Peyer's patch (tissue), 4 donors: Measurements from ENCODE around the gene AUNIP. TPM values are rescaled to one million over a fixed set of nuclear protein-coding genes. Genes with fewer than 3 reads are reported as not detected.

Experiments used
- DNase-seq, 3 donors: peaks; one replicate each; pipeline ENCODE4 v3.0.0-alpha.2; 2017 to 2019
- H3K27ac ChIP-seq, 4 donors: fragments of 200-600 bp; sonication (generic); one replicate each; pipeline ENCODE4 v1.5.1; 2016 to 2019
- H3K27me3 ChIP-seq, 2 donors: fragments of 200-600 bp; sonication (generic); one replicate each; pipeline ENCODE4 v1.5.1; 2019
- H3K36me3 ChIP-seq, 3 donors: fragments of 200-600 bp; sonication (generic); one replicate each; pipeline ENCODE4 v1.5.1; 2016 to 2019
- H3K4me1 ChIP-seq, 4 donors: fragments of 200-600 bp; sonication (generic); one replicate each; pipeline ENCODE4 v1.5.1; 2016 to 2019
- H3K4me3 ChIP-seq, 4 donors: fragments of 200-600 bp; sonication (generic); 1 replicate in 3 of 4; 2 replicates in 1 of 4; pipeline ENCODE4 v1.5.1; 2016 to 2019; ENCODE audit warnings: mild to moderate bottlenecking in 1 of 4
- H3K9me3 ChIP-seq, 4 donors: fragments of 200-600 bp; sonication (generic); one replicate each; pipeline ENCODE4 v1.5.1; 2016 to 2019; ENCODE audit warnings: mild to moderate bottlenecking in 1 of 4
- POLR2A ChIP-seq, 2 donors: fragments of 450-650 bp; IDR thresholded peaks; one replicate each; pipeline ENCODE4 v1.5.1; 2017; ENCODE audit warnings: antibody characterized with exemption in 2 of 2, mild to moderate bottlenecking in 2 of 2, moderate library complexity in 2 of 2
- total RNA-seq, 4 donors: library from RNA; depleted of rRNA; stranded (reverse); fragments of >200 nt; gene quantifications; one replicate each; pipeline ENCODE4 v1.1.0, GENCODE V29; 2016
- TF ChIP-seq, protein P1 (sequence below), 6 experiments: fragments of 450-650 bp in 4 of 6; fragments of 200-600 bp in 2 of 6; sonication (generic) in 1 of 6; IDR thresholded peaks; one replicate each; pipeline ENCODE4 v1.5.1; 2017 to 2019; ENCODE audit warnings: antibody characterized with exemption in 6 of 6, mild to moderate bottlenecking in 3 of 6, moderate library complexity in 1 of 6

The AUNIP gene
- total RNA-seq, 4 donors from 2014 or later, result 0.95 to 1.6 TPM; not detected in 2

DNA sequence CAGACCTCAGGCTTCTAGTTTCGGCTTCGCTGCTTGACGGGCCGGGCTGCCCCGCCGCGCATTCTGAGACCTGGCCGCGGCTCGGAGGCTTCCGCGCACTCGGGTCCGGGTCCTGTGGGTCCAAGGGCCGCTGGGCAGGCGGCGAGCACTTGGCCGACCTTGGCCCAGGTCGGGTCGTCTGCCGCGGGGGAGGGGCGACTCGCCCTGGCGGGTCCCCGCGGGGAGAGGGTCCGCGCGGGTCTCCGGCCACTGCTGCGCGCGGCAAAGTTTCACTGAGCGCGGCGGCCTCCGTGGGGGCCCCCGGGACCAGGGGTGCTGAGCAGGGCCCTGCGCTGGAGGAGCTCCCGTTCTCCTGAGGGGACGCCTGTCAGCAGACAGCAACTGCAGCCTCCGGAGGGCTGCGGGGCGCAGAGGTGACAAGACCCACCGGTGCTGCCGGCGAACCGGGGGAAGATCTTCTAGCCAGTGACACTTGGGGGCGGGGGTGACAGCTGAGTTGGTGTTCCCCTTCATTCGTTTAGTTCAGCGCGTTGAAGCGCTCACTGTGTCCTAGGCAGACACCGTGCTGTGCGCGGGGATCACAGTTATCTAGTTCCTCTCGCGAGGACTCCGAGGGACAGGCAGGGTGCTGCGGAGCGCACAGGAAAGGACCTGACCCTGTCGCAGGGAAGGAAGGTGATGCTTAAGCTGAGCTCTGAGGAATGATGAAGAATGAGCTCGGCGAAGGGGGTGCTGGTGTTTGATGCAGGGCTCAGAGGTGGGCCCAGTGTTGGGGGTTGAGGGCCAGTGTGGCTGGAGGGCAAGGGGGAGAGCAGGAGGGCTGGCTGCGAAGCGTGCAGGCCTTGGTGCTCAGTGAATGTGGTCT lies 38.8 kb downstream of the AUNIP start:
- H3K4me1 ChIP-seq, result peaks cover 0 to 28% (median 13%) of the 10 kb centered on the region in 4 donors
- peak overlapping the region; percentile 71 to 94 (median 80) for H3K4me3 ChIP-seq
- DNase-seq, result peak; percentile 77 to 89 (median 80)
- no peaks in the 10 kb centered on the region for H3K9me3 ChIP-seq
- H3K36me3 ChIP-seq, result peaks cover 0 to 17% (median 0%) of the 10 kb centered on the region in 3 donors
- H3K27ac ChIP-seq, result peak overlapping the region; percentile 89 to 98 (median 92)
- H3K27me3 ChIP-seq, result no peaks in the 10 kb centered on the region
- TF ChIP-seq, protein P1, sequence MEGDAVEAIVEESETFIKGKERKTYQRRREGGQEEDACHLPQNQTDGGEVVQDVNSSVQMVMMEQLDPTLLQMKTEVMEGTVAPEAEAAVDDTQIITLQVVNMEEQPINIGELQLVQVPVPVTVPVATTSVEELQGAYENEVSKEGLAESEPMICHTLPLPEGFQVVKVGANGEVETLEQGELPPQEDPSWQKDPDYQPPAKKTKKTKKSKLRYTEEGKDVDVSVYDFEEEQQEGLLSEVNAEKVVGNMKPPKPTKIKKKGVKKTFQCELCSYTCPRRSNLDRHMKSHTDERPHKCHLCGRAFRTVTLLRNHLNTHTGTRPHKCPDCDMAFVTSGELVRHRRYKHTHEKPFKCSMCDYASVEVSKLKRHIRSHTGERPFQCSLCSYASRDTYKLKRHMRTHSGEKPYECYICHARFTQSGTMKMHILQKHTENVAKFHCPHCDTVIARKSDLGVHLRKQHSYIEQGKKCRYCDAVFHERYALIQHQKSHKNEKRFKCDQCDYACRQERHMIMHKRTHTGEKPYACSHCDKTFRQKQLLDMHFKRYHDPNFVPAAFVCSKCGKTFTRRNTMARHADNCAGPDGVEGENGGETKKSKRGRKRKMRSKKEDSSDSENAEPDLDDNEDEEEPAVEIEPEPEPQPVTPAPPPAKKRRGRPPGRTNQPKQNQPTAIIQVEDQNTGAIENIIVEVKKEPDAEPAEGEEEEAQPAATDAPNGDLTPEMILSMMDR (IDR thresholded peaks at IDR 0.05), result peak in 1 of 6 experiments; percentile 3
- TF ChIP-seq POLR2A (IDR thresholded peaks at IDR 0.05), result peak; percentile 37 to 54

DNA sequence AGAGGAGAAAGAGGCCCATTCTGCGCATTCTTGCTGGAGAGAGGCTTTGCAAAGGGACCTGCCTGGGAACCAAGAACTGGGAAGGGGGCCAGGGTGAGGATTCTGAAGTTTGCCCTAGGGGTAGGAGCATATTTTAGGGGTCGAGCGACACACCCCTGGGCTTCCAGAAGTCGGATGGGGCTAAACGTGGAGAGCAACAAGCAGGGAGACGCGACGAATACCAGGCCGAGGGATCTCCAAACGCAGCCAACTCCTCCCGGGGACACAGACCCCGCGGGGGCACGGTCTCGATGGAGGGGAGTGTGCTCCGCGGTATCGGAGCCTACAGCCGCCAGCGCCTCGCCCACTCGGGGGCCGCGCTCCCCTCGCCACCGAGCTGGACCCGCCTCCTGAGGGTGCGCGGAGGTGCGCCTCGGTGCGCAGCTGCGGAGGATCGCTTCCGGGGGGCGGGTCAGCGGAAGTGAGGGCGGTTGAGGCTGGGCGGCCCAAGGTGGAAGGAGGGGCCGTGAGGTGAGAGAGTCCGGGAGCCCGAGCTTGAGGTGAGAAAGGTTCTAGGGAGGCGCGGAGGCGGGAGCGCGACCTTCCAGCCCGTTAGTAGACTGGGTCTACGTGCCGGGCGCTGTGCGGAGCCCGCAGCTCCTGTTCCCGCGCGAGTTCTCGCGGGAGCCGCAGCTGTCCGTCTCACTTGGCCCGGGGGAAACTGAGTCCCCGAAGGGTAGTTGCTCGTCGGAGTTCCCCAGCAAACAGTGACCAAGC lies 39.6 kb downstream of the AUNIP start, which contains the start of gene MTFR1L:
Gene MTFR1L, plus strand, starts transcription at position 464 of the 756 bp plus-strand sequence. CDS start 3,151 bp downstream, outside the sequence.
- no peaks in the 10 kb centered on the region for H3K9me3 ChIP-seq
- H3K4me3 ChIP-seq, result peak within 1 kb of the TSS; percentile 71 to 94 (median 80)
- H3K4me1 ChIP-seq, result peaks cover 0 to 28% (median 13%) of the 10 kb centered on the region in 4 donors
- TF ChIP-seq, protein P1 (IDR thresholded peaks at IDR 0.05), result no peak
- peak; percentile 94 to 98 for TF ChIP-seq POLR2A (IDR thresholded peaks at IDR 0.05)
- H3K36me3 ChIP-seq, result peaks cover 0 to 15% (median 0%) of the 10 kb centered on the region in 3 donors
- no peaks in the 10 kb centered on the region for H3K27me3 ChIP-seq
- DNase-seq, result peak; percentile 91 to 97 (median 97)
- peak within 1 kb of the TSS; percentile 89 to 98 (median 92) for H3K27ac ChIP-seq

DNA sequence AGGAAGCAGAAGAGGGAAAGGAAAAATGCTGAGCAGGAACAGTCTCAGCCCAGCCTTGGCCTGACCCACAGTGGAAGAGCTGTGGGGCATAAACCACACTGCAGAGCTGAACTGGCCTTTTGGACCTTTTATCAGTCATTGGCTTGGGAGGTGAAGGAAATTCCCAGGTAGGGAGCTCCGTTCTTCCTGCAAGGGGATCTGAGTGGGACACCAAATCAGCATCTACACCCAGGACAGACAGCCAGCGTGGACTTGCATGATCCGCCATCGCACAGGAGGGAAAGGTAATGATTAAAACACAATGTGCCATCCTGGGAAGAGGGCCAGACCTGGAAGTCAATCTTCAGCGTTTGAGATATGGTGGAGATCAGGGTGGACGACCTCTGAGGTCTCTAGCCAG lies 40.7 kb downstream of the AUNIP start:
- Histone ChIP-seq H3K4me1 (peaks cover 0 to 28% (median 13%) of the 10 kb centered on the region in 4 donors), H3K36me3 (peaks cover 0 to 11% (median 0%) of the 10 kb centered on the region in 3 donors), H3K27ac (peak overlapping the region; percentile 89 to 98 (median 92)), H3K27me3 (no peaks in the 10 kb centered on the region), H3K9me3 (no peaks in the 10 kb centered on the region), H3K4me3 (peak overlapping the region in 3 of 4 donors; percentile 79 to 94 (median 80))
- DNase-seq, result peak in 1 of 3 donors; percentile 68
- TF ChIP-seq, protein P1 (IDR thresholded peaks at IDR 0.05), result no peak
- TF ChIP-seq POLR2A (IDR thresholded peaks at IDR 0.05), result peak in 1 of 2 donors; percentile 47

DNA sequence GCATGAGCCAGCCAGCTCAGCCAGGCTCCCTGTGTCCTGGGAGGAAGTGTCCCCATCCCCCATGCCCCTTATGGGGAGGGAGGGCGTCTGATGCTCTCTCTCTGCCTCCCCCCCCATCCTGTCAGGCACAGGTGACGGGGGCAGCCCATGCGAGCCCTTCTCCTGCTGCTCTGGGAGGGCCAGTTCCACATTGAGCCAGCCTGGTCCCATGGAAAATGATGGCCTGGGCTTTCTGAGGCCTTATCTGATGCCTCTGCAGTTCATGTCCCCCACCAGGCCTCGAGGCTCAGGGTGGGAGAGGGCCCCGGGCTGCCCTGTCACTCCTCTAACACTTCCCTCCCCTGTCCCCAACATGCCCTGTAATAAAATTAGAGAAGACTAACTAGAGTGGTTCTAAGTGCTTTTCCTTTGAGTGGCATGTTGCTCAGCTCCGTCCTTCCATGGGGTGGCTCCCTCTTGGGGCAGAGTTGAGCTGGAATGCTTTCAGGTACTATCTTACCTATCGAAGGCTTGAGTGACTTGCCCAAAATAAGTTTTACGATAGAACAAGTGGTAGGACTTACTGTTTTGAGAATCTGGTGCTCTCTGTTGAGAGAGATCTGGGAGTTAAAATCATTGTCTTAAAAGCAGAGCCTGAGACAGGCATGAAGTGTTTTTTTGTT lies 41.3 kb downstream of the AUNIP start:
- no peaks in the 10 kb centered on the region for H3K9me3 ChIP-seq
- no peak overlapping the region for H3K4me3 ChIP-seq
- DNase-seq, result peak in 2 of 3 donors; percentile 11 to 55
- TF ChIP-seq, protein P1 (IDR thresholded peaks at IDR 0.05), result peak in 3 of 6 experiments; percentile 33 to 45 (median 37)
- TF ChIP-seq POLR2A (IDR thresholded peaks at IDR 0.05), result no peak
- no peaks in the 10 kb centered on the region for H3K27me3 ChIP-seq
- peaks cover 0 to 8% (median 0%) of the 10 kb centered on the region in 3 donors for H3K36me3 ChIP-seq
- peaks cover 0 to 28% (median 13%) of the 10 kb centered on the region in 4 donors for H3K4me1 ChIP-seq
- peak overlapping the region in 3 of 4 donors; percentile 91 to 98 (median 94) for H3K27ac ChIP-seq
